WTC11 (cell line): ENCODE measurements around the gene MRC1. TPM values are rescaled to one million over a fixed set of nuclear protein-coding genes. Genes with fewer than 3 reads are reported as not detected.
A peak's percentile ranks its signal among the peaks of the same experiment; 100 is the strongest.

Source experiments
- ATAC-seq: fragments of 200-7000 bp; cut with Tn5 transposase; 2 replicates; pipeline ENCODE4 v1.10.0; 2021; ENCODE audit warnings: mild to moderate bottlenecking, moderate library complexity
- CTCF ChIA-PET: fragments of 300-600 bp; sonication (Branson Sonifier 250); formaldehyde crosslinking; loops from one replicate; lab custom pipeline; 2021; ENCODE audit warnings: antibody characterized with exemption; lab: Charles Lee
- POLR2A ChIA-PET: fragments of 350-600 bp; sonication (Branson Sonifier 250); formaldehyde crosslinking; loops from one replicate; lab custom pipeline; 2021; ENCODE audit warnings: antibody characterized with exemption; lab: Charles Lee
- DNase-seq: peaks from one replicate; pipeline ENCODE4 v3.0.0; 2021; ENCODE audit warnings: low spot score
- H3K27ac Mint-ChIP-seq: 2 replicates; pipeline ENCODE4 v1.8.0; 2021; ENCODE audit warnings: mixed read lengths
- H3K27me3 Mint-ChIP-seq: 2 replicates; pipeline ENCODE4 v1.8.0; 2021; ENCODE audit warnings: low read depth, mild to moderate bottlenecking, moderate library complexity, mixed read lengths
- H3K36me3 Mint-ChIP-seq: 2 replicates; pipeline ENCODE4 v1.8.0; 2021; ENCODE audit warnings: mixed read lengths
- H3K4me1 Mint-ChIP-seq: 2 replicates; pipeline ENCODE4 v1.8.0; 2022; ENCODE audit warnings: mixed read lengths
- H3K4me3 Mint-ChIP-seq: 2 replicates; pipeline ENCODE4 v1.8.0; 2021; ENCODE audit warnings: mild to moderate bottlenecking, moderate library complexity, mixed read lengths
- H3K9me3 Mint-ChIP-seq: 2 replicates; pipeline ENCODE4 v1.8.0; 2021; ENCODE audit warnings: mixed read lengths
- CREB1 ChIP-seq: sonication (generic); formaldehyde crosslinking; IDR thresholded peaks from 2 replicates; pipeline ENCODE4 v1.8.0; 2023; ENCODE audit warnings: mild to moderate bottlenecking, missing genetic modification reagents
- FOXJ3 ChIP-seq: sonication (generic); formaldehyde crosslinking; IDR thresholded peaks from 2 replicates; pipeline ENCODE4 v1.9.0; 2021; ENCODE audit warnings: missing genetic modification reagents, mild to moderate bottlenecking, borderline replicate concordance
- HMGA2 ChIP-seq: fragments of 250-450 bp; sonication (Bioruptor Pico); IDR thresholded peaks from 2 replicates; pipeline ENCODE4 v1.4.0; 2021; ENCODE audit warnings: mild to moderate bottlenecking, moderate library complexity
- JAZF1 ChIP-seq: fragments of 250-450 bp; sonication (Bioruptor Pico); IDR thresholded peaks from 2 replicates; pipeline ENCODE4 v1.9.0; 2021; ENCODE audit warnings: moderate library complexity, mild to moderate bottlenecking, inconsistent platforms
- MXD4 ChIP-seq: fragments of 250-450 bp; sonication (Bioruptor Pico); IDR thresholded peaks from 2 replicates; pipeline ENCODE4 v1.8.0; 2021; ENCODE audit warnings: mild to moderate bottlenecking, moderate library complexity, borderline replicate concordance
- PRRX2 ChIP-seq: fragments of 250-450 bp; sonication (Bioruptor Pico); IDR thresholded peaks from 2 replicates; pipeline ENCODE4 v1.8.0; 2021; ENCODE audit warnings: mild to moderate bottlenecking
- RELA ChIP-seq: sonication (generic); formaldehyde crosslinking; IDR thresholded peaks from 2 replicates; pipeline ENCODE4 v1.8.1; 2022; ENCODE audit warnings: missing genetic modification reagents, mild to moderate bottlenecking, borderline replicate concordance
- RORB ChIP-seq: fragments of 250-450 bp; sonication (Bioruptor Pico); IDR thresholded peaks from 2 replicates; pipeline ENCODE4 v1.9.0; 2021; ENCODE audit warnings: mild to moderate bottlenecking
- ZNF121 ChIP-seq: sonication (generic); formaldehyde crosslinking; IDR thresholded peaks from 2 replicates; pipeline ENCODE4 v1.8.0; 2023; ENCODE audit warnings: missing genetic modification reagents
- ZNF219 ChIP-seq: sonication (generic); formaldehyde crosslinking; IDR thresholded peaks from 2 replicates; pipeline ENCODE4 v1.8.0; 2023; ENCODE audit warnings: missing genetic modification reagents, mild to moderate bottlenecking, borderline replicate concordance
- total RNA-seq: library from RNA; stranded (reverse); gene quantifications from 3 replicates; pipeline ENCODE4 v1.2.3, GENCODE V29; 2021
- TF ChIP-seq, protein P1 (sequence below): sonication (generic); formaldehyde crosslinking; IDR thresholded peaks from 2 replicates; pipeline ENCODE4 v1.8.0; 2023; ENCODE audit warnings: mild to moderate bottlenecking, missing genetic modification reagents
- TF ChIP-seq, protein P2 (sequence below): sonication (generic); formaldehyde crosslinking; IDR thresholded peaks from 2 replicates; pipeline ENCODE4 v1.8.0; 2022; ENCODE audit warnings: missing genetic modification reagents
- TF ChIP-seq, protein P3 (sequence below): fragments of 200-600 bp; IDR thresholded peaks from 2 replicates; pipeline ENCODE4 v1.8.0; 2022; ENCODE audit warnings: antibody characterized with exemption
- TF ChIP-seq, protein P4 (sequence below): fragments of 250-450 bp; sonication (Bioruptor Pico); IDR thresholded peaks from 2 replicates; pipeline ENCODE4 v1.9.0; 2021; ENCODE audit warnings: mild to moderate bottlenecking
- TF ChIP-seq, protein P5 (sequence below): fragments of 250-450 bp; sonication (Bioruptor Pico); IDR thresholded peaks from 2 replicates; pipeline ENCODE4 v1.9.0; 2021; ENCODE audit warnings: mild to moderate bottlenecking
- TF ChIP-seq, protein P6 (sequence below): sonication (generic); formaldehyde crosslinking; IDR thresholded peaks from 2 replicates; pipeline ENCODE4 v1.8.1; 2022; ENCODE audit warnings: mild to moderate bottlenecking, missing genetic modification reagents, moderate library complexity, borderline replicate concordance

MRC1 gene
- total RNA-seq, 1 experiment from 2014 or later, result 0.33 TPM

DNA sequence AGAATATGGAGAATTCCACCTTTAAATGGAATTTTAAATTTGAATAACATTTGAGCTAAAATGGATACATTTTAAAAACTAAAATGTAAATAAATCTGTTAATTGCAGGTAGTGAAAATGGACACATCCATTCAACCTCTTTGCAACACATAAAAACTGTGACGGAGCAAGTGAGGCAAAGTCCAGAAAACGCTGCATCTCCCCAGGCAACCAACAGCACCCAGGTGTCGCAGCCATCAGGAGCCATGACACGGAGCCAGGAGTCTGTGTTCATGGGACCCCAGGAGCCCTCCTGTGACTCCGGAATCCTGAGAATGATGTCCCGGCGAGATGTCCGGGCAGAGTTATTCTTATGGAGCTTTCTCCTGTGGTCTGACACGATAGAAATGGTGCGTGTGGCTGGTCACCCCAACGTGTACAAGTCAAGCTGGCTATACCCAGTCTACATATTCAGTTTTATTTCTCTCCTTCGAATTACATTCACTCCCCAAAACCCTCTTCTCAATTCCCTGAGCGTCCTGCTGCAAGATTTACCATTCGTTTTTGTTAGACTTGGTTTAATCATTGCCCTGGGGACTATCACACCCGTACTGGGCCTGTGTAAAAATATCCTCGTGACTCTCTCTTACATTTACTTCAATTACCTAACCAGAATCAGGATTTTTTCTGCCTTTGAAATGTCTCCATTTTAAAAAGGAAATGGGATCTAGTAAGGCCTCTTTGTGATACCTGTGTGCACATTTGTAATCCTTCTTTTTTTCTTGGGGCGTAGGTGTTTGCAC, 13.1 kb upstream of the MRC1 start (continued):
- TF ChIP-seq CREB1 (CRISPR knock-in tag) (no peak), MXD4 (CRISPR knock-in tag) (no peak), RORB (no peak), JAZF1 (CRISPR knock-in tag) (no peak), ZNF219 (CRISPR knock-in tag) (no peak)
- TF ChIP-seq, protein P1, sequence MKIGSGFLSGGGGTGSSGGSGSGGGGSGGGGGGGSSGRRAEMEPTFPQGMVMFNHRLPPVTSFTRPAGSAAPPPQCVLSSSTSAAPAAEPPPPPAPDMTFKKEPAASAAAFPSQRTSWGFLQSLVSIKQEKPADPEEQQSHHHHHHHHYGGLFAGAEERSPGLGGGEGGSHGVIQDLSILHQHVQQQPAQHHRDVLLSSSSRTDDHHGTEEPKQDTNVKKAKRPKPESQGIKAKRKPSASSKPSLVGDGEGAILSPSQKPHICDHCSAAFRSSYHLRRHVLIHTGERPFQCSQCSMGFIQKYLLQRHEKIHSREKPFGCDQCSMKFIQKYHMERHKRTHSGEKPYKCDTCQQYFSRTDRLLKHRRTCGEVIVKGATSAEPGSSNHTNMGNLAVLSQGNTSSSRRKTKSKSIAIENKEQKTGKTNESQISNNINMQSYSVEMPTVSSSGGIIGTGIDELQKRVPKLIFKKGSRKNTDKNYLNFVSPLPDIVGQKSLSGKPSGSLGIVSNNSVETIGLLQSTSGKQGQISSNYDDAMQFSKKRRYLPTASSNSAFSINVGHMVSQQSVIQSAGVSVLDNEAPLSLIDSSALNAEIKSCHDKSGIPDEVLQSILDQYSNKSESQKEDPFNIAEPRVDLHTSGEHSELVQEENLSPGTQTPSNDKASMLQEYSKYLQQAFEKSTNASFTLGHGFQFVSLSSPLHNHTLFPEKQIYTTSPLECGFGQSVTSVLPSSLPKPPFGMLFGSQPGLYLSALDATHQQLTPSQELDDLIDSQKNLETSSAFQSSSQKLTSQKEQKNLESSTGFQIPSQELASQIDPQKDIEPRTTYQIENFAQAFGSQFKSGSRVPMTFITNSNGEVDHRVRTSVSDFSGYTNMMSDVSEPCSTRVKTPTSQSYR, result no peak
- TF ChIP-seq, protein P2, sequence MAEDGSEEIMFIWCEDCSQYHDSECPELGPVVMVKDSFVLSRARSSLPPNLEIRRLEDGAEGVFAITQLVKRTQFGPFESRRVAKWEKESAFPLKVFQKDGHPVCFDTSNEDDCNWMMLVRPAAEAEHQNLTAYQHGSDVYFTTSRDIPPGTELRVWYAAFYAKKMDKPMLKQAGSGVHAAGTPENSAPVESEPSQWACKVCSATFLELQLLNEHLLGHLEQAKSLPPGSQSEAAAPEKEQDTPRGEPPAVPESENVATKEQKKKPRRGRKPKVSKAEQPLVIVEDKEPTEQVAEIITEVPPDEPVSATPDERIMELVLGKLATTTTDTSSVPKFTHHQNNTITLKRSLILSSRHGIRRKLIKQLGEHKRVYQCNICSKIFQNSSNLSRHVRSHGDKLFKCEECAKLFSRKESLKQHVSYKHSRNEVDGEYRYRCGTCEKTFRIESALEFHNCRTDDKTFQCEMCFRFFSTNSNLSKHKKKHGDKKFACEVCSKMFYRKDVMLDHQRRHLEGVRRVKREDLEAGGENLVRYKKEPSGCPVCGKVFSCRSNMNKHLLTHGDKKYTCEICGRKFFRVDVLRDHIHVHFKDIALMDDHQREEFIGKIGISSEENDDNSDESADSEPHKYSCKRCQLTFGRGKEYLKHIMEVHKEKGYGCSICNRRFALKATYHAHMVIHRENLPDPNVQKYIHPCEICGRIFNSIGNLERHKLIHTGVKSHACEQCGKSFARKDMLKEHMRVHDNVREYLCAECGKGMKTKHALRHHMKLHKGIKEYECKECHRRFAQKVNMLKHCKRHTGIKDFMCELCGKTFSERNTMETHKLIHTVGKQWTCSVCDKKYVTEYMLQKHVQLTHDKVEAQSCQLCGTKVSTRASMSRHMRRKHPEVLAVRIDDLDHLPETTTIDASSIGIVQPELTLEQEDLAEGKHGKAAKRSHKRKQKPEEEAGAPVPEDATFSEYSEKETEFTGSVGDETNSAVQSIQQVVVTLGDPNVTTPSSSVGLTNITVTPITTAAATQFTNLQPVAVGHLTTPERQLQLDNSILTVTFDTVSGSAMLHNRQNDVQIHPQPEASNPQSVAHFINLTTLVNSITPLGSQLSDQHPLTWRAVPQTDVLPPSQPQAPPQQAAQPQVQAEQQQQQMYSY (CRISPR knock-in tag), result no peak

DNA sequence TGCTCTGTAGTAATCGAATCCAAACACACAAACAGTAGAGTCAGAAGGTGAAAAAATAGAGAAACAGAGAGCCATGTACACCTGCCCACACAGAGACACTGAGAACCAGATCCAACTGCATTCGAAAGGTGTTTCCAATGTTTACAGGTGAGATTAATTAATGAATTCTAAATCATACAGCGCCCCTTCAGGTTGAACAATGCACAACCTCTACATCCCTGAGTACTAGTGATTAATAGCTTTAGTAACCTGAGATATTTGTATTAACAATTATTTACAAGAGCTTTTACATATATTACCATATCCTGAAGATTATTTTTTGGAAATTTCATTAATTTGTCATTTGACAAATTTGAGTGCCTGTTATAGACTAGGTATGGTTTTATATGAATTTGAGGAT, 7.6 kb upstream of the MRC1 start:
- Mint-ChIP-seq H3K4me1 (no peaks in the 10 kb centered on the region), H3K36me3 (peaks cover 5% of the 10 kb centered on the region), H3K9me3 (peaks cover 5% of the 10 kb centered on the region), H3K27ac (no peak overlapping the region), H3K4me3 (no peak overlapping the region), H3K27me3 (no peaks in the 10 kb centered on the region)
- POLR2A ChIA-PET, result no interaction called here
- peak; percentile 32; the same call in 1 of the 2 replicates for ATAC-seq
- no peak for TF ChIP-seq ZNF121 (CRISPR knock-in tag)
- TF ChIP-seq, protein P3, sequence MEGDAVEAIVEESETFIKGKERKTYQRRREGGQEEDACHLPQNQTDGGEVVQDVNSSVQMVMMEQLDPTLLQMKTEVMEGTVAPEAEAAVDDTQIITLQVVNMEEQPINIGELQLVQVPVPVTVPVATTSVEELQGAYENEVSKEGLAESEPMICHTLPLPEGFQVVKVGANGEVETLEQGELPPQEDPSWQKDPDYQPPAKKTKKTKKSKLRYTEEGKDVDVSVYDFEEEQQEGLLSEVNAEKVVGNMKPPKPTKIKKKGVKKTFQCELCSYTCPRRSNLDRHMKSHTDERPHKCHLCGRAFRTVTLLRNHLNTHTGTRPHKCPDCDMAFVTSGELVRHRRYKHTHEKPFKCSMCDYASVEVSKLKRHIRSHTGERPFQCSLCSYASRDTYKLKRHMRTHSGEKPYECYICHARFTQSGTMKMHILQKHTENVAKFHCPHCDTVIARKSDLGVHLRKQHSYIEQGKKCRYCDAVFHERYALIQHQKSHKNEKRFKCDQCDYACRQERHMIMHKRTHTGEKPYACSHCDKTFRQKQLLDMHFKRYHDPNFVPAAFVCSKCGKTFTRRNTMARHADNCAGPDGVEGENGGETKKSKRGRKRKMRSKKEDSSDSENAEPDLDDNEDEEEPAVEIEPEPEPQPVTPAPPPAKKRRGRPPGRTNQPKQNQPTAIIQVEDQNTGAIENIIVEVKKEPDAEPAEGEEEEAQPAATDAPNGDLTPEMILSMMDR, result peak; percentile 42
- CTCF ChIA-PET, result interaction anchor here (0.5 to 1.5 kb wide), 23 partner anchors 9 to 432 kb away, joined by 3 to 17 read pairs (median 4); partner anchors contain the start of gene STAM
- no peak for DNase-seq

DNA sequence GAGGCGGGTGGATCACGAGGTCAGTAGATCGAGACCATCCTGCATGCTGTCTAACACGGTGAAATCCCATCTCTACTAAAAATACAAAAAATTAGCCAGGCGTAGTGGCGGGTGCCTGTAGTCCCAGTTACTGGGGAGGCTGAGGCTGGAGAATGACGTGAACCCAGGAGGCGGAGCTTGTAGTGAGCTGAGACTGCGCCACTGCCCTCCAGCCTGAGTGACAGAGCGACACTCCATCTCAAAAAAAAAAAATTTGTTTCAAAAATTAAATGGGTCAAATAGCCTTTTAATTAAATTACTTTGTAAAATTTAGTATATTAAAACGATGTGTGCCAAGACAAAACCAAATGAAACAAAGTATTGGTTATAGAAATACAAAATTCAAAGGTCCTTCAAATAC, 6.8 kb upstream of the MRC1 start:
- POLR2A ChIA-PET, result no interaction called here
- Mint-ChIP-seq H3K4me3 (no peak overlapping the region), H3K27me3 (no peaks in the 10 kb centered on the region), H3K9me3 (no peaks in the 10 kb centered on the region), H3K4me1 (no peaks in the 10 kb centered on the region), H3K27ac (no peak overlapping the region), H3K36me3 (no peaks in the 10 kb centered on the region)
- DNase-seq (no peak), ATAC-seq (no peak)
- CTCF ChIA-PET, result interaction anchor here (1.5 kb wide), 1 partner anchor 68 kb away, joined by 3 read pairs; no protein-coding TSS in a partner anchor
- TF ChIP-seq ZNF121 (CRISPR knock-in tag) (no peak), HMGA2 (CRISPR knock-in tag) (no peak), PRRX2 (CRISPR knock-in tag) (no peak), FOXJ3 (no peak), ZNF219 (CRISPR knock-in tag) (no peak), RELA (CRISPR knock-in tag) (no peak)
- TF ChIP-seq, protein P4, sequence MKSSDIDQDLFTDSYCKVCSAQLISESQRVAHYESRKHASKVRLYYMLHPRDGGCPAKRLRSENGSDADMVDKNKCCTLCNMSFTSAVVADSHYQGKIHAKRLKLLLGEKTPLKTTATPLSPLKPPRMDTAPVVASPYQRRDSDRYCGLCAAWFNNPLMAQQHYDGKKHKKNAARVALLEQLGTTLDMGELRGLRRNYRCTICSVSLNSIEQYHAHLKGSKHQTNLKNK (CRISPR knock-in tag), result no peak
- TF ChIP-seq, protein P5, sequence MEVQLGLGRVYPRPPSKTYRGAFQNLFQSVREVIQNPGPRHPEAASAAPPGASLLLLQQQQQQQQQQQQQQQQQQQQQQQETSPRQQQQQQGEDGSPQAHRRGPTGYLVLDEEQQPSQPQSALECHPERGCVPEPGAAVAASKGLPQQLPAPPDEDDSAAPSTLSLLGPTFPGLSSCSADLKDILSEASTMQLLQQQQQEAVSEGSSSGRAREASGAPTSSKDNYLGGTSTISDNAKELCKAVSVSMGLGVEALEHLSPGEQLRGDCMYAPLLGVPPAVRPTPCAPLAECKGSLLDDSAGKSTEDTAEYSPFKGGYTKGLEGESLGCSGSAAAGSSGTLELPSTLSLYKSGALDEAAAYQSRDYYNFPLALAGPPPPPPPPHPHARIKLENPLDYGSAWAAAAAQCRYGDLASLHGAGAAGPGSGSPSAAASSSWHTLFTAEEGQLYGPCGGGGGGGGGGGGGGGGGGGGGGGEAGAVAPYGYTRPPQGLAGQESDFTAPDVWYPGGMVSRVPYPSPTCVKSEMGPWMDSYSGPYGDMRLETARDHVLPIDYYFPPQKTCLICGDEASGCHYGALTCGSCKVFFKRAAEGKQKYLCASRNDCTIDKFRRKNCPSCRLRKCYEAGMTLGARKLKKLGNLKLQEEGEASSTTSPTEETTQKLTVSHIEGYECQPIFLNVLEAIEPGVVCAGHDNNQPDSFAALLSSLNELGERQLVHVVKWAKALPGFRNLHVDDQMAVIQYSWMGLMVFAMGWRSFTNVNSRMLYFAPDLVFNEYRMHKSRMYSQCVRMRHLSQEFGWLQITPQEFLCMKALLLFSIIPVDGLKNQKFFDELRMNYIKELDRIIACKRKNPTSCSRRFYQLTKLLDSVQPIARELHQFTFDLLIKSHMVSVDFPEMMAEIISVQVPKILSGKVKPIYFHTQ (CRISPR knock-in tag), result no peak
- TF ChIP-seq, protein P6, sequence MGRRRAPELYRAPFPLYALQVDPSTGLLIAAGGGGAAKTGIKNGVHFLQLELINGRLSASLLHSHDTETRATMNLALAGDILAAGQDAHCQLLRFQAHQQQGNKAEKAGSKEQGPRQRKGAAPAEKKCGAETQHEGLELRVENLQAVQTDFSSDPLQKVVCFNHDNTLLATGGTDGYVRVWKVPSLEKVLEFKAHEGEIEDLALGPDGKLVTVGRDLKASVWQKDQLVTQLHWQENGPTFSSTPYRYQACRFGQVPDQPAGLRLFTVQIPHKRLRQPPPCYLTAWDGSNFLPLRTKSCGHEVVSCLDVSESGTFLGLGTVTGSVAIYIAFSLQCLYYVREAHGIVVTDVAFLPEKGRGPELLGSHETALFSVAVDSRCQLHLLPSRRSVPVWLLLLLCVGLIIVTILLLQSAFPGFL, result no peak
